WERI-Rb-1 (cell line): ENCODE data around the gene PGM1.

ENCODE experiments used
- DNase-seq: peaks from one replicate; pipeline ENCODE4 v3.0.0-alpha.2; 2020
- H3K27ac ChIP-seq: fragments of 250-450 bp; sonication (Bioruptor Pico); 2 replicates; pipeline ENCODE4 v1.5.1; 2020; ENCODE audit warnings: mild to moderate bottlenecking, moderate library complexity
- H3K27me3 ChIP-seq: fragments of 250-450 bp; sonication (Bioruptor Pico); 2 replicates; pipeline ENCODE4 v1.5.1; 2021; ENCODE audit warnings: mild to moderate bottlenecking, low read depth, moderate library complexity; ENCODE audit not compliant: insufficient read depth, severe bottlenecking
- H3K36me3 ChIP-seq: fragments of 250-450 bp; sonication (Bioruptor Pico); 2 replicates; pipeline ENCODE4 v1.5.1; 2020; ENCODE audit warnings: mild to moderate bottlenecking, moderate library complexity
- H3K4me3 ChIP-seq: 2 replicates; pipeline ENCODE4 v1.5.1; 2011; ENCODE audit warnings: low read depth, mild to moderate bottlenecking, control low read depth, low read length
- H3K9me3 ChIP-seq: fragments of 250-450 bp; sonication (Bioruptor Pico); 2 replicates; pipeline ENCODE4 v1.5.1; 2021; ENCODE audit warnings: mild to moderate bottlenecking, moderate library complexity; ENCODE audit not compliant: severe bottlenecking
- TF ChIP-seq, protein P1 (sequence below): IDR thresholded peaks from 2 replicates; pipeline ENCODE4 v1.5.1; 2011; ENCODE audit warnings: low read depth, mild to moderate bottlenecking, control low read depth, inconsistent platforms, low read length

Gene PGM1

DNA sequence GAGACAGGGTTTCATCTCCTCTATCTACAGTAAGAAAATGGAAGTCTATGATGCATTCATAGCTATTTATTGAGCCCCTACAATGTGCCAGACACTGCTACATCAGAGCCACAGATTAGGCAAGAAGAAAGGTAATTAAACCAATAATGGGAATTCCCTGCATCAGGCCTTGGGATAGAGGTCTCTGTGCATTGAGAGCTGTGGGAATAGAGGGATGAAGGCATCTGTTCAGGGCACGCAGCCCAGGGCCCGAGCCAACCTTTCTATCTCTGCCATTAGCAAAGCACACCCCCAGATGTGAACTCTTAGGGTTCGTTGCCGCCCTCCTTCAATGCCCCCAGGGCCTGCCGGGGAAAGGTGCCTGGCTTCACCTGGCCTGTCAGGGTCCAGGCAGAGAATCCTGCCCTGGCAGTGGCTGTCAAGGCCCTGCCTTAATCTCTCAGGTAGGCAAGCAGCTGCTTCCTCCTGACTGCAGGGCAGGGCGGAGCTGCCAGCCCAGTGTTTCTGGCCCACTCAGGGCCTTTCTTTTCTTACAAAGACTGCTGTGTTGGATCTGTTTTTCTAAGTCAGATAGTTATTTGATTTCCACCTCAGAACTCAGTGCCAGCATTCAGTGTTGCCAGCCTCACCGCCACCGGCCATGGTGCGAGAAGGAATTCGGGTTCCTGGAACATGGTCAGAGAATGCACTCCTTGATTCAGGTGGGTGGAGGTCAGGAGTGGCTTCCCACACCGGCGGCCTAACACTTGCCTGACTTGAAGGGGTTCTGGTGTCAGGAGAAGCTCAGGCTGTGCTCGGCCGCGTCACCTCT is 76.1 kb downstream of the PGM1 start:
- no peak for DNase-seq
- H3K36me3 ChIP-seq = no peaks in the 10 kb centered on the region
- H3K27ac ChIP-seq = no peak overlapping the region
- H3K9me3 ChIP-seq = no peaks in the 10 kb centered on the region
- no peaks in the 10 kb centered on the region for H3K27me3 ChIP-seq
- H3K4me3 ChIP-seq = no peak overlapping the region
- TF ChIP-seq, protein P1, sequence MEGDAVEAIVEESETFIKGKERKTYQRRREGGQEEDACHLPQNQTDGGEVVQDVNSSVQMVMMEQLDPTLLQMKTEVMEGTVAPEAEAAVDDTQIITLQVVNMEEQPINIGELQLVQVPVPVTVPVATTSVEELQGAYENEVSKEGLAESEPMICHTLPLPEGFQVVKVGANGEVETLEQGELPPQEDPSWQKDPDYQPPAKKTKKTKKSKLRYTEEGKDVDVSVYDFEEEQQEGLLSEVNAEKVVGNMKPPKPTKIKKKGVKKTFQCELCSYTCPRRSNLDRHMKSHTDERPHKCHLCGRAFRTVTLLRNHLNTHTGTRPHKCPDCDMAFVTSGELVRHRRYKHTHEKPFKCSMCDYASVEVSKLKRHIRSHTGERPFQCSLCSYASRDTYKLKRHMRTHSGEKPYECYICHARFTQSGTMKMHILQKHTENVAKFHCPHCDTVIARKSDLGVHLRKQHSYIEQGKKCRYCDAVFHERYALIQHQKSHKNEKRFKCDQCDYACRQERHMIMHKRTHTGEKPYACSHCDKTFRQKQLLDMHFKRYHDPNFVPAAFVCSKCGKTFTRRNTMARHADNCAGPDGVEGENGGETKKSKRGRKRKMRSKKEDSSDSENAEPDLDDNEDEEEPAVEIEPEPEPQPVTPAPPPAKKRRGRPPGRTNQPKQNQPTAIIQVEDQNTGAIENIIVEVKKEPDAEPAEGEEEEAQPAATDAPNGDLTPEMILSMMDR = no peak

DNA sequence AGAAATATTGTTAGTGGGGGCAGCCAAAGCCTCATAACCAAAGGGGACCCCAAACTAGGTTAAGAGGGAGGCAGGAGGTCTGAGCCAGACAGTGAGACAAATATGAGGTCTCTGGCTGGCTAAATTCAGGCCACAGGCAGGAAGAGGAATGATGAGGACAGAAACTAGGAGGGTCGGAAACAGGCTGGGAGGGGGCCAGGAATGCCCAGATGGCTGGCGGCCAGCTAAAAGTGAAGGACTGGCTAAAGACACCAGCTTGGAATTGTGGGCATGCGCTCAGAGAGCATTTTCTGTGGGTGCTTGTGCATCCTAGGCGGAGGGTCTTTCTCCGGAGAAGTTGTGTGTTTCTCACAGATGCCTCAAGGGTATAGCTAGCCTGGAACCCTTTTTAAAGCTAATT is 77.0 kb downstream of the PGM1 start:
- no peak overlapping the region for H3K4me3 ChIP-seq
- no peaks in the 10 kb centered on the region for H3K27me3 ChIP-seq
- no peaks in the 10 kb centered on the region for H3K36me3 ChIP-seq
- H3K27ac ChIP-seq = no peak overlapping the region
- DNase-seq = no peak
- H3K9me3 ChIP-seq = no peaks in the 10 kb centered on the region
- TF ChIP-seq, protein P1 = no peak

DNA sequence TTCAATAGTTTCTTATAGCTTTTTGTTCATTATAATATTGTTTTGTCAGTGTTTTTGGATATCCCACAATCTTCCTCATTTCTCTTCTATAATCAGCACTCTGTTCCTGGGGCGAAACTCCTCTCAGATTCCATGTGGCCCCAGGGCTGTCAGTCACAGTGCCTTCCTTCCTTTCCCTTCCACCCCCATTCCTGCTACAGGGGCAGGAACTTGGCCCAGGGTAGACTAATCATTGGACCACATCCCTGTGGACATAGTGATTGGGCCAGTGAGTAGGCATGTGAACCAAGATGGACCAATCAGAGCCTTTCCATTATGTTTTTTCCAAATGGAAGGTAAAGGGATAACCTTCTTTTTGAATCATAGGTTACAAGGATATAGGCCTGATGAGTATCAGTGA is 78.3 kb downstream of the PGM1 start:
- Histone ChIP-seq H3K4me3 (no peak overlapping the region), H3K27ac (no peak overlapping the region), H3K36me3 (no peaks in the 10 kb centered on the region), H3K27me3 (no peaks in the 10 kb centered on the region), H3K9me3 (no peaks in the 10 kb centered on the region)
- no peak for DNase-seq
- TF ChIP-seq, protein P1 = no peak

DNA sequence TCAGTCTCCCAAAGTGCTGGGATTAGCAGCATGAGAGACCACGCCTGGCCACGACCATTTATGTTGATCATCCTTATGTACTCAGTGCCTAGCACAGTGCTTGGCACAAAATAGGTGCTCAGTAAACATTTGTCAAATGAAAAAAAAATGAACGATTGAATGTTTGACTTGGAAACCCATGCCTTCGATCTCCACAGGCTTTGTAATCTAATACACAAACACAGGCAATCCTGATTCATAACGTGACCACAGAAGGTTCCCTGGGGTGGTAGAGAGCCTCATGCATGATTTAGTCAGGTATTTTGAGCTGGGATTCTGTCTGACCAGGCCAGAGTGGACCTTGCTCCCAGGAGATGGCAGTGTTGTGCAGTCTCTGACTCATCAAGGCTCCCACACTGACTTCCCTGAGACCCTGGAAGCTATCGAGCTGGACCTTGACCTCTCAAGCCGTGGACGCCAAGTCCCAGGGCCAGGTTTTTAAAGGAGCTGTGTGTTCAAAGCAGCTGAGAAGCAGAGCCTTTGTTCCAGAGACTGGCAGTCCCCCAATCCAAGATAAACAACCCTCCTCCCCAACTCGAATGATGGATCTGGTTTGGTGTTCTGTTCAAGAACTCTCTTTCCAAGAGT is 81.1 kb downstream of the PGM1 start:
- no peaks in the 10 kb centered on the region for H3K36me3 ChIP-seq
- H3K27ac ChIP-seq = no peak overlapping the region; the same call in 1 of the 2 replicates
- no peaks in the 10 kb centered on the region for H3K27me3 ChIP-seq
- TF ChIP-seq, protein P1 = peak; percentile 88
- H3K4me3 ChIP-seq = no peak overlapping the region
- H3K9me3 ChIP-seq = peaks cover 3% of the 10 kb centered on the region
- DNase-seq = peak; percentile 70

DNA sequence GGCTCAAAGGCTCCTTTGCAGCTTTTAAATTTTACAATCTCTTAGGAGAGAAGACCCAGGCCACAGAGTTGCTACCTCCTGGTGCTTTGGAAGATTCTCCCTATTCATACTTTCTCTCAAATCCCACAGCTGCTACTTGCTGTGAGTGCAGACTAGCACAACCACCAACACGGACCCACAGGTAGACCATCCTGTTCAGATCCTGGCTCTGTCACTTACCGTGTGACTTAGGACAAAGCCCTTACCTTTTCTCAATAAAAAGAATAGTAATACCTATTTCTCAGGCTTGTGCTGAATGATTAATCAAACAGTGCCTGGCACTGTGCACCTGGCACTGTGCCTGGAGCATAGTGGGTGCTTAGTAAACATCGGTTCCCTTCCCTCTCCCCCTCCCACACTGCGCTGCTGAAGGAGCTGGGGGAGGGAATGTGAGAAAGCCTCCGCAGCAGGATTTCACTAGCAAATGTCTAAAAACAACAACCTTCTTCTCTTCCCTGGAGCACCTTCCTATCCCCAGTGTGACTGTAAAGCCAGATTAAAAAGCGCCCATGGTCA is 81.7 kb downstream of the PGM1 start:
- H3K4me3 ChIP-seq = no peak overlapping the region
- DNase-seq = no peak
- no peaks in the 10 kb centered on the region for H3K27me3 ChIP-seq
- peak overlapping the region; percentile 28; the same call in 1 of the 2 replicates for H3K27ac ChIP-seq
- no peaks in the 10 kb centered on the region for H3K36me3 ChIP-seq
- peaks cover 3% of the 10 kb centered on the region for H3K9me3 ChIP-seq
- TF ChIP-seq, protein P1 = no peak
